Kidney epithelial cell (primary cell): ENCODE data around the gene CYB5RL. TPM values are rescaled to one million over a fixed set of nuclear protein-coding genes. Genes with fewer than 3 reads are reported as not detected.
"Not testable (repeated sequence)": the region's sequence is repeated elsewhere in the genome, so short reads cannot be mapped to it uniquely, and the experiment has no call there.

Experiments
- DNase-seq: peaks from one replicate; pipeline ENCODE4 v3.0.0-alpha.2; 2010; ENCODE audit warnings: low read depth
- H3K27me3 ChIP-seq: 2 replicates; pipeline ENCODE4 v1.6.0; 2011; ENCODE audit warnings: low read length; ENCODE audit not compliant: control insufficient read depth, insufficient read depth
- H3K36me3 ChIP-seq: 2 replicates; pipeline ENCODE4 v1.5.1; 2011; ENCODE audit warnings: low read length; ENCODE audit not compliant: control insufficient read depth, insufficient read depth
- H3K4me3 ChIP-seq: 2 replicates; pipeline ENCODE4 v1.5.1; 2011; ENCODE audit warnings: low read depth, mild to moderate bottlenecking, control low read depth, low read length
- CTCF ChIP-seq: IDR thresholded peaks from 2 replicates; pipeline ENCODE4 v1.5.1; 2011; ENCODE audit warnings: mild to moderate bottlenecking, moderate library complexity, low read length, control low read depth, inconsistent platforms; ENCODE audit not compliant: insufficient read depth, poor library complexity, severe bottlenecking
- total RNA-seq: library from RNA; depleted of rRNA; stranded (reverse); fragments of >200 nt; gene quantifications from 2 replicates; pipeline ENCODE4 v1.2.3, GENCODE V29; 2015

CYB5RL gene
- total RNA-seq, 1 donor from 2014 or later: 6.6 TPM

- no peaks in the 10 kb centered on the region for H3K36me3 ChIP-seq
- no peak for TF ChIP-seq CTCF
- H3K27me3 ChIP-seq: no peaks in the 10 kb centered on the region
Measured at GRCh38 chr1:54219688-54220003, 19.8 kb upstream of the CYB5RL start.

DNA sequence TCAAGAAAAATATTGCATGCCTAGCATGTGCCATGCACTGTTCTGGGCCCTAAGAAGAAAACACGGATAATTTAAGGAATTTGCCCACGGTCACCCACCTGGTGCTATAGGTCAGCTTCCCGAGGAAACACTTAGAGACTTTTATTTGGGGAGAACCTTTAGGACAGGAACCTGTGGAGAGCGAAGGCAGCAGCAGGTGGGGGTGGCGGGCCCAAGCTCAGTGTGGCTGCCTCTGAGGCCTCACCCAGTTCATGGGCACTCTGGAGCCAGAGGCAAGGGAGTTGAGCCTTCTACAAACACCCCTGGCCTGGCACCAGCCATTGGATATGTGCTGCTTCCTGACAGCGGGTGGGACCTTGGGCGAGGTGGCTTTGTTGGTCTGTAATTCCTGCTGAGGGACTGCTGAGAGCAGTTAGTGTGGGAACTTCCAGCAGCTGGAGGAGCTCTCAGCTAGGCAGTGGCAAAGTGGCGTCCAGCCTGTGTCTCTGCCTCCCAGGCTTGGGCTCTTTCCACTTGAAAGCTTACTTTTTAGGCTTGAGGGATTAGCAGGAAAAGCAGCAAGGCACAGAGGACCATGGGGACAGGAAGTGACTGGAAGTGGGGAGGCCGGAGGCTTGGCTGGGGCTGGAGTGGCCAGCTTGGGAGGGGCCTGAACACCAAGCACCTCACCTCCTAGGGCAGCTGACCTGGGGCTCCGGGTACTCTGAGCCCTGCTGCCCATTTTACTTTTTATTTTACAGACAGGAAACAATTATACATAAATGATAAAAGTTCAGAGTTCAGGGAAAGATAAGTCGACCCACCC, 19.3 kb upstream of the CYB5RL start:
- Histone ChIP-seq H3K4me3 (no peak overlapping the region), H3K27me3 (no peaks in the 10 kb centered on the region), H3K36me3 (no peaks in the 10 kb centered on the region)
- no peak for TF ChIP-seq CTCF
- DNase-seq: no peak

More at GRCh38 chr1:54219688-54220003, 19.8 kb upstream of the CYB5RL start:
- no peak for DNase-seq
- H3K4me3 ChIP-seq: no peak overlapping the region

DNA sequence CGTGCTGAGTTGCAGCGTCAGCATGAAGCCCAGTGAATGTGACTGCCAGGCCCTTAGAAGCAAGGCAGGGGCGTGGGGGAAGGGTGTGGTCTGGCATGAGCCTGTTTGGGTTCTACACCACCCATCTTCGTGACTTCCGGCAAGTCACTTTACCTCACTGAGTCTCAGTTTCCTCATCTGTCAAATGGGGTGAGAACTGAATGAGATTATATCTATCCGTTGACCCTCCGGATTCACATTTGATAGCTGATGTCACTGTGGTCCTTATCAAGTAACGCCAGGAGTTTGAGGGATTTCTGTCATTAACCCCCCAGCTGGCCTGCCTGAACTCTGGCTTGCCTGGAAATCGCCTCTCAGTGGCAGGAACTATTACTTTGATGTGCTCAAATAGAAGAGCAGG, 15.7 kb upstream of the CYB5RL start:
- H3K4me3 ChIP-seq: no peak overlapping the region
- TF ChIP-seq CTCF: no peak
- peaks cover 2% of the 10 kb centered on the region for H3K36me3 ChIP-seq
- H3K27me3 ChIP-seq: no peaks in the 10 kb centered on the region
- DNase-seq: no peak

GRCh38 chr1:54212872-54213271, 13.0 kb upstream of the CYB5RL start:
- peaks cover 2% of the 10 kb centered on the region for H3K36me3 ChIP-seq
- DNase-seq: no peak
- H3K27me3 ChIP-seq: no peaks in the 10 kb centered on the region
- no peak for TF ChIP-seq CTCF
- no peak overlapping the region for H3K4me3 ChIP-seq

DNA sequence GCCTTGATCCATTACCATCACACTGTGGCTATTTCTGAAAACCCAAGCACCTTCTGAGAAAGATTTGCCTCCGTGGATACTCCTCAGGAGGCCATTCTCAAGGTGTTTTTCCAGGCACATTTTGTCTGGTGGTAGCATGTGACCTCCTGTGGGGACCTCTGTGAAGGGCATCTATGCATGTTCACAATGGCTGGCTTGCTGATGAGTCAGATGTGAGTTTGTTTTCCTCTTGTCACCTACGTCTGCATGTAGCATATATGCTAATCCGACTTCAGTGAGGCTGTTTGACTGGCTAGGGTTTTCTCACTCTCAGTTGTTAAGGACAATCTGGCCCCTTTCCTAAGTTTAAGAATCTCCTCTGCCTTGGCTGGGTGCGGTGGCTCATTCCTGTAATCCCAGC, 8.1 kb upstream of the CYB5RL start:
- DNase-seq, H3K4me3 ChIP-seq, H3K27me3 ChIP-seq, H3K36me3 ChIP-seq: not testable (repeated sequence)

DNA sequence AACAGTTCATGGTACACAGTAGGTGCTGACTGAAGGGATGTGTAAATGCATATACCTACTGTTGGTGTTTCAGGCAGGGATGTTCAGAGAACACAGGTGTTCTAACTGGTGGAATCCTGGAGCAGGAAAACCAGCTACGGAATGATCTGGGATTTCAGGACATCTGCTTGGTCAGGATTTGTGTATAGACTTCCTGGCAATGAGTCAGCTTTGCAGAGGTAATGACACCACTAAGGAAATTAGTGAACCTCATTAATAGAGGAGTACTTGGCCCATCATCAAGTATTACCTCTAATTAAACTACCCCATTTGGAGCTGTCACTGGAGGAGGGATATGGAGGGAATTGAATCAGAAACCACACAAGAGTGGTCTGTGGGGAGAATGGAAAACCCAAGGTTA, 7.5 kb upstream of the CYB5RL start:
- Histone ChIP-seq H3K4me3 (no peak overlapping the region), H3K27me3 (no peaks in the 10 kb centered on the region), H3K36me3 (peaks cover 2% of the 10 kb centered on the region)
- no peak for TF ChIP-seq CTCF
- no peak for DNase-seq
